Gastroesophageal sphincter (tissue), 3 donors: ENCODE results near the gene SLC6A12.

Experiments
- CTCF ChIP-seq, 4 experiments: fragments of 200-600 bp in 2 of 4; fragments of 450-650 bp in 2 of 4; sonication (generic) in 1 of 4; IDR thresholded peaks; one replicate each; pipeline ENCODE4 v1.5.1; 2017 to 2019; ENCODE audit warnings: antibody characterized with exemption in 4 of 4, mild to moderate bottlenecking in 2 of 4, moderate library complexity in 2 of 4
- EP300 ChIP-seq: sonication (generic); formaldehyde crosslinking; IDR thresholded peaks from one replicate; pipeline ENCODE4 v1.6.1; 2017; ENCODE audit warnings: antibody characterized with exemption, mild to moderate bottlenecking

GRCh38 chr12:155646-156045 is 58.3 kb downstream of the SLC6A12 start:
- TF ChIP-seq EP300 (no peak), CTCF (IDR thresholded peaks at IDR 0.05) (no peak)
